Measurements from ENCODE around the gene RAC3.
"Not testable (repeated sequence)": the region's sequence is repeated elsewhere in the genome, so short reads cannot be mapped to it uniquely, and the experiment has no call there.

The RAC3 gene

DNA sequence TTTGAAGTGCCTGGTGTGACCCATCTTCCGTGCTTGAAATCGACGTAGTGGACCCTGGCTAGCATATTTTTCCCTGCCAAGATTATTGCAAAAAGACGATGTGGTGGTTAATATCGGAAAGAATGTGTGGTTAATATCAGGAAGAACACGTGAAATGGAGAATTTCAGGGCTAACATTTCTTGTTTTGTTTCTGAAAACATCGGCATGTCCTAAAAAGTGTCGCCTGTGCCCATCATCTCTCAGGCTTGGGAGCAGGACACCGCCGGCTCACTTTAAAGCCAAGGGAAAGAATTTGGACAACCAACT is 6.4 kb downstream of the RAC3 start:
- no peak for DNase-seq (ENCODE audit: low spot score)
- Histone ChIP-seq H3K4me3 (peak overlapping the region; percentile 92), H3K27ac (peak overlapping the region; percentile 77 to 100)
- TF ChIP-seq, protein P1, sequence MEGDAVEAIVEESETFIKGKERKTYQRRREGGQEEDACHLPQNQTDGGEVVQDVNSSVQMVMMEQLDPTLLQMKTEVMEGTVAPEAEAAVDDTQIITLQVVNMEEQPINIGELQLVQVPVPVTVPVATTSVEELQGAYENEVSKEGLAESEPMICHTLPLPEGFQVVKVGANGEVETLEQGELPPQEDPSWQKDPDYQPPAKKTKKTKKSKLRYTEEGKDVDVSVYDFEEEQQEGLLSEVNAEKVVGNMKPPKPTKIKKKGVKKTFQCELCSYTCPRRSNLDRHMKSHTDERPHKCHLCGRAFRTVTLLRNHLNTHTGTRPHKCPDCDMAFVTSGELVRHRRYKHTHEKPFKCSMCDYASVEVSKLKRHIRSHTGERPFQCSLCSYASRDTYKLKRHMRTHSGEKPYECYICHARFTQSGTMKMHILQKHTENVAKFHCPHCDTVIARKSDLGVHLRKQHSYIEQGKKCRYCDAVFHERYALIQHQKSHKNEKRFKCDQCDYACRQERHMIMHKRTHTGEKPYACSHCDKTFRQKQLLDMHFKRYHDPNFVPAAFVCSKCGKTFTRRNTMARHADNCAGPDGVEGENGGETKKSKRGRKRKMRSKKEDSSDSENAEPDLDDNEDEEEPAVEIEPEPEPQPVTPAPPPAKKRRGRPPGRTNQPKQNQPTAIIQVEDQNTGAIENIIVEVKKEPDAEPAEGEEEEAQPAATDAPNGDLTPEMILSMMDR (IDR thresholded peaks at IDR 0.05) = no peak

DNA sequence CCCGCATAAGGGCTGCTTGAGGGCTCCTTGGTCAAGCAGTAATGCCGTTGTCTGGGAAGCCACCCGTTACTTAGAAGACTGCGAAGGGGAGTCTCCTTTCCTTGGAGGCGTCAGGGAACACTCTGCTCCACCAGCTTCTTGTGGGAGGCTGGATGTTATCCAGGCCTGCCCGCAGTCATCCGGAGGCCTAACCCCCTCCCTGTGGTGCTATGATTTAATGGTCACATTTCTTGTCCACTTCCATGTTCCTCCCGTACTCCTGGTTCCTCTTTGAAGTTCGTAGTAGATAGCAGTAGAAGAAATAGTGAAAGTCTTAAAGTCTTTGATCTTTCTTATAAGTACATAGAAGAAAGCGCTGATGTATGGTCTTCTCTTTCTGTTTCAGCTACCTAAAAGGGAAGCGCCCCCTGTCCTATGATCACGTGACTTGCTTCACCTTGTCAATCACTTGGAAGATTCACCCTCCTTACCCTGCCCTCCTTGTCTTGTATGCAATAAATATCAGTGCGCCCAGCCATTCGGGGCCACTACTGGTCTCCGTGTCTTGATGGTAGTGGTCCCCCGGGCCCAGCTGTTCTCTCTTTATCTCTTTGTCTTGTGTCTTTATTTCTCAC is 7.4 kb downstream of the RAC3 start:
- DNase-seq (ENCODE audit: low spot score) = not testable (repeated sequence)

DNA sequence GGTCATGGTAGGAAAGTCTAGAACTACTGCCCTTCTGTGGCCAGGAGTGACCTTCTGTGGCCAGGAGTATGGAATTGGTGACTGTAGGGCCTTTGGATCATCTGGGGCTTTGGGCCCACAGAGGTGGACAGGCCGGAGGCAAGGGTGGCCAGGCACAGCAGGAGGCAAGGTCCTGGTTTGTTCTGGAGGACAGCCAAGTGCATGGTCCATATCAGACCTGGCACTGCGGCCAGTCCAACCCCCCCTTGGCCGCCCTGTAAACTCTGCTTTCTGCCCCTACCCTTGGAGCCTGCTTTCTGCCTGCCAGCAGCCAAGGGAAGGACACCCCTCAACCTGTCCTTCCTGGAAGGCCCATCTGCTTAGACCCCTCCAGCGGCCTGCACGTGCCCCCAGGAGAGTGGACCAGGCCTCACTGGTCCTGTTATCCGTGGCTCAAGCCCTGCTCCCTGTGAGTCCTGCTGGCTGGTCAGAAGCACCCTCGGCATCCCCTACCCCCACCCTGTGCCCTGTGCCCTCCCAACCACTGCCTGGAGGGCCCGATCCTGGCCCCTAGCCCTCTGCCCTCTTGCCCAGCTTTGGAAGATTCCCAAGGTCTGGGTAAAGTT is 8.3 kb downstream of the RAC3 start:
- no peak overlapping the region for H3K4me3 ChIP-seq
- H3K27ac ChIP-seq = no peak overlapping the region
- TF ChIP-seq, protein P1 (IDR thresholded peaks at IDR 0.05) = no peak
- no peak for DNase-seq (ENCODE audit: low spot score)

More for the DNA sequence above, 7.4 kb downstream of the RAC3 start:
- not testable (repeated sequence) for H3K4me3 ChIP-seq, H3K27ac ChIP-seq

DNA sequence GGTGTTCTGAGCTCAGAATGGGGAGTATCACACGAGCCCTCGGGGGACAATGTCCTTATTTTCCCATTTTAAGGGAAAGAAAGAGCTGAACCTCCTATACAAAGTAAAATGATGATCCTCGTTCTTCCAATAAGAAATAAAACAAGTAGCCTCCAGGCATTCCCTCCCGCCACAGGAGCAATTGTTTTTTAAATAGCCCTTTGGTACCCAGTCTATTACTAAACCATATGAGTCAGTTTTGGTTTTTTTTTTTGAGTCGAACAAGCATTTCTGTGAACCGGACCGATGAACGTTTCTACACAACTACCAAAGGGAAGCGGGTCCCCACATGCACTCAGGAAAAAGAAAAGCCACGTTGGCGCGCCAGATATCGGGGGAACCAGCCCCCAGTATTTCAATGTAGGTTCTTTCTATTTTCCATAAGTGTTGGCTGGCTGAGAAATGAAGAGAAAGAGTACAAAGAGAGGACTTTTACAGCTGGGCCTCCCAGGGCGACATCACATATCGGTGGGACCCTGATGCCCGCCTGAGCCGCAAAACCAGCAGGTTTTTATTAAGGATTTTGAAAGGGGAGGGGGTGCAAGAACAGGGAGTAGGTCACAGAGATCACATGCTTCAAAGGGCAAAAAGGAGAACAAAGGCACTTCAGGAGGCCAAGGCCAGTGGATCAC is 9.8 kb downstream of the RAC3 start:
- TF ChIP-seq, protein P1 (IDR thresholded peaks at IDR 0.05) = no peak

DNA sequence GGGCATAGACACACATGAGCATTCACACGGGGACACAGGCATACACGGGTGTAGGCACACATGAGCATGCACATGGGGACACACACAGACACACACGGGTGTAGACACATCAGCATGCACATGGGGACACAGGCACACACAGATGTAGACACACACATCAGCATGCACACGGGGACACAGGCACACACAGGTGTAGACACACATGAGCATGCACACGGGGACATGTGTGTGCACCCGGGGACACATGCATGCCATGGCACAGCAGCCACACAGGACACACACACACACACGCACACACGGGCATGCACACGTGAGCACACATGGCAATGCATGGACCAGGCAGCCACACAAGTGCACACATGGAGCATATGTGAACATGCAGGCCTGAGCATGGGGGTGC is 11.2 kb downstream of the RAC3 start:
- DNase-seq (ENCODE audit: low spot score) = no peak
- no peak overlapping the region for H3K27ac ChIP-seq
- TF ChIP-seq, protein P1 (IDR thresholded peaks at IDR 0.05) = no peak
- no peak overlapping the region for H3K4me3 ChIP-seq

More for the DNA sequence above, 9.8 kb downstream of the RAC3 start:
- no peak for DNase-seq (ENCODE audit: low spot score)
- no peak overlapping the region for H3K27ac ChIP-seq
- no peak overlapping the region for H3K4me3 ChIP-seq

DNA sequence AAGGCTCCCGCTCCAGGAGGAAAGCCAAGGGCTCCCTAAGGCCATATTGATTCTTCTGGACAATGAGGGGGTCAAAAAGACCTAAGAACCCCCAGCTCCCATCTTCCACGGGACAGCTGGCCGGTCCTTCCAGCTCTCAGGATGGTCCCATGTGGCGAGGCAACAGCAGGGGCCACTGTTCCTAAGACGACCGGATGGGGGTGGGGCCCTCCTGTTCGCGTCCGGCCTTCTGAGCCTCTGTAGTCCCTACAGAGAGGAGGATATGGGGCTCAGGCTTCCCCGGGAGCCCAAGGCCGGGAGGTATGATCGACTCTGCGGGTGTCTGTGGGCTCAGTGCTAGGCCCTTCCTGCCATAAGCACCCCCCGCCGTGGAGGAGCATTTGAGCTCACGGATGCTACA is 12.0 kb downstream of the RAC3 start:
- DNase-seq (ENCODE audit: low spot score) = no peak
- Histone ChIP-seq H3K4me3 (no peak overlapping the region), H3K27ac (no peak overlapping the region)
- TF ChIP-seq, protein P1 (IDR thresholded peaks at IDR 0.05) = no peak

DNA sequence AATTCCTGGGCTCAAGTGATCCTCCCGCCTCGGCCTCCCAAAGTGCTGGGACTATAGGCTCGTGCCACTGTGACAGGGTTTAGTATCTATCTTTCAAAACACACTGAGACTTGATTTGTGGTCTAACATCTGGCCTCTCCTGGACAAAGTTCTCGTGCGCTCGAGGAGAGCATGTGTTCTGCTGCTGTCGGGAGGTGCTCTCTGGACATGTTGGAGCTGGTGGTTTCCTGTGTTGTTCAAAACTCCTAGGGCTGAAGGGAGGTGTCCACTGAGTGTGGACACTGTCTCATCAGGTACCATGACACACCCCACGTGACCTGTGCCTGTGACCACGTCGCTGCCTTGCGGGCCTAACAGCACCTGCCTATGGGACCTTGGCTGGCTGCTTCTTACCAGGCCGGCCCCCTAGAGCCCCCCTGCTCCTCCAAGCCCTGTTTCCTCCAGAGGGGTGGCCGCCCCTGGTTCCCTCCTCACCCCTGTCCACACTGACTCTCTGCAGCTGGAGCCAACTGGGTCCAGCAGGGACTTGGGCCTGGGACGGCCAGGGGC is 14.5 kb downstream of the RAC3 start:
- Histone ChIP-seq H3K27ac (no peak overlapping the region), H3K4me3 (no peak overlapping the region)
- TF ChIP-seq, protein P1 (IDR thresholded peaks at IDR 0.05) = no peak
- no peak for DNase-seq (ENCODE audit: low spot score)

All from coronary artery (tissue), 2 donors.